Peyer's patch (tissue), 4 donors: ENCODE results near the gene D2HGDH. TPM values are rescaled to one million over a fixed set of nuclear protein-coding genes. Genes with fewer than 3 reads are reported as not detected.
A peak's percentile ranks its signal among the peaks of the same experiment; 100 is the strongest.
"Not testable (repeated sequence)": the region's sequence is repeated elsewhere in the genome, so short reads cannot be mapped to it uniquely, and the experiment has no call there.

Source experiments
- DNase-seq, 3 donors: peaks; one replicate each; pipeline ENCODE4 v3.0.0-alpha.2; 2017 to 2019
- H3K27ac ChIP-seq, 4 donors: fragments of 200-600 bp; sonication (generic); one replicate each; pipeline ENCODE4 v1.5.1; 2016 to 2019
- H3K27me3 ChIP-seq, 2 donors: fragments of 200-600 bp; sonication (generic); one replicate each; pipeline ENCODE4 v1.5.1; 2019
- H3K36me3 ChIP-seq, 3 donors: fragments of 200-600 bp; sonication (generic); one replicate each; pipeline ENCODE4 v1.5.1; 2016 to 2019
- H3K4me1 ChIP-seq, 4 donors: fragments of 200-600 bp; sonication (generic); one replicate each; pipeline ENCODE4 v1.5.1; 2016 to 2019
- H3K4me3 ChIP-seq, 4 donors: fragments of 200-600 bp; sonication (generic); 1 replicate in 3 of 4; 2 replicates in 1 of 4; pipeline ENCODE4 v1.5.1; 2016 to 2019; ENCODE audit warnings: mild to moderate bottlenecking in 1 of 4
- H3K9me3 ChIP-seq, 4 donors: fragments of 200-600 bp; sonication (generic); one replicate each; pipeline ENCODE4 v1.5.1; 2016 to 2019; ENCODE audit warnings: mild to moderate bottlenecking in 1 of 4
- CTCF ChIP-seq, 6 experiments: fragments of 450-650 bp in 4 of 6; fragments of 200-600 bp in 2 of 6; sonication (generic) in 1 of 6; IDR thresholded peaks; one replicate each; pipeline ENCODE4 v1.5.1; 2017 to 2019; ENCODE audit warnings: antibody characterized with exemption in 6 of 6, mild to moderate bottlenecking in 3 of 6, moderate library complexity in 1 of 6
- POLR2A ChIP-seq, 2 donors: fragments of 450-650 bp; IDR thresholded peaks; one replicate each; pipeline ENCODE4 v1.5.1; 2017; ENCODE audit warnings: antibody characterized with exemption in 2 of 2, mild to moderate bottlenecking in 2 of 2, moderate library complexity in 2 of 2
- total RNA-seq, 4 donors: library from RNA; depleted of rRNA; stranded (reverse); fragments of >200 nt; gene quantifications; one replicate each; pipeline ENCODE4 v1.1.0, GENCODE V29; 2016

The D2HGDH gene
- total RNA-seq, 4 donors from 2014 or later, result 36.4 to 122 (median 77.7) TPM

DNA sequence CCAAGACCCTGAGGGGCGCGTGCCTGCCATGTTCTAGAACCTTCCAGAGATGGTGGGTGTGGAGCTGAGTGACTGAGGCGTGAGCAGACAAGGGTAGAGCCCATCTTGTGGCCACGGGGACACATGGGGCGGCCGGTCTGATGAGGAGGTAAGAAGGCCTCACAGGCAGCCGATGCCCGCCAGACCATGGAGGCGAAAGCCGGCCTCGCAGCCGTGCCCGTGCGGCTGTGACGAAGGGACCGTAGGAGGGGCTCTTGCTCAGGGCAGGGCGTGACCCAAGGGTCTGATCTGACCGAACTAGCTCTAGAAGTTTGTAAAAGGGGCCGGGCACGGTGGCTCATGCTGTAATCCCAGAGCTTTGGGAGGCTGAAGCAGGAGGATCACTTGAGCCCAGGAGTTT is 19.6 kb downstream of the D2HGDH start:
- peaks cover 0 to 39% (median 0%) of the 10 kb centered on the region in 3 donors for H3K36me3 ChIP-seq

DNA sequence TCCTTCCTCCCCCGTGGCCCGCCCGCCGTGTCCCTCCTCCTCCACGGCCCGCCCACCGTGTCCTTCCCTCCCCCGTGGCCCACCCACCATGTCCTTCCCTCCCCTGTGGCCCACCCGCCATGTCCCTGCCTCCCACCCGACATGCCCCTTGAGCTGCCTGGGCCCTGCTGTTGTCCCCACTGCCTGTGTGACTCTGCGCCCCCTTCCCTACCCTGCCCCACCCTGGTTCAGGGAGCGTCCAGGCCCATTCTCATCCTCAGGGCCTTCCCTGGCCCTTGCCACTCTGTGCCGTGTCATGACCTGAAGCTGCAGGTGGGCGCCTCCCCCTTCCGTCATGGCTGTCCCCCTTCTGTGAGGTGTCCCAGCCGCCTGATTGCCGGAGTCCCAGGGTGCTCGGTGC is 20.7 kb downstream of the D2HGDH start:
- no peak for DNase-seq

More for the DNA sequence above, 19.6 kb downstream of the D2HGDH start:
- no peak for TF ChIP-seq CTCF (IDR thresholded peaks at IDR 0.05)
- TF ChIP-seq POLR2A (IDR thresholded peaks at IDR 0.05), result no peak
- no peaks in the 10 kb centered on the region for H3K4me1 ChIP-seq
- no peaks in the 10 kb centered on the region for H3K27me3 ChIP-seq
- H3K27ac ChIP-seq, result no peak overlapping the region
- DNase-seq, result no peak
- H3K4me3 ChIP-seq, result no peak overlapping the region
- no peaks in the 10 kb centered on the region for H3K9me3 ChIP-seq

GRCh38 chr2:241755777-241756176 is 21.3 kb downstream of the D2HGDH start:
- H3K4me3 ChIP-seq, result no peak overlapping the region
- no peaks in the 10 kb centered on the region for H3K9me3 ChIP-seq
- H3K27ac ChIP-seq, result no peak overlapping the region
- H3K27me3 ChIP-seq, result no peaks in the 10 kb centered on the region
- H3K4me1 ChIP-seq, result no peaks in the 10 kb centered on the region
- TF ChIP-seq POLR2A (IDR thresholded peaks at IDR 0.05) (no peak), CTCF (IDR thresholded peaks at IDR 0.05) (no peak)
- H3K36me3 ChIP-seq, result peaks cover 0 to 48% (median 0%) of the 10 kb centered on the region in 3 donors
- DNase-seq, result no peak

More for the DNA sequence above, 20.7 kb downstream of the D2HGDH start:
- Histone ChIP-seq H3K9me3 (no peaks in the 10 kb centered on the region), H3K4me3 (no peak overlapping the region), H3K4me1 (no peaks in the 10 kb centered on the region), H3K27me3 (no peaks in the 10 kb centered on the region), H3K36me3 (peaks cover 0 to 42% (median 0%) of the 10 kb centered on the region in 3 donors), H3K27ac (no peak overlapping the region)
- TF ChIP-seq POLR2A (IDR thresholded peaks at IDR 0.05) (no peak), CTCF (IDR thresholded peaks at IDR 0.05) (no peak)

GRCh38 chr2:241759067-241759807 is 24.8 kb downstream of the D2HGDH start:
- TF ChIP-seq CTCF (IDR thresholded peaks at IDR 0.05), result no peak
- TF ChIP-seq POLR2A (IDR thresholded peaks at IDR 0.05), result no peak
- no peaks in the 10 kb centered on the region for H3K9me3 ChIP-seq

GRCh38 chr2:241759893-241760292 is 25.5 kb downstream of the D2HGDH start:
- H3K9me3 ChIP-seq, DNase-seq, H3K27ac ChIP-seq, H3K4me3 ChIP-seq, H3K4me1 ChIP-seq, H3K27me3 ChIP-seq: not testable (repeated sequence)
- peaks cover 0 to 41% (median 0%) of the 10 kb centered on the region in 3 donors for H3K36me3 ChIP-seq

More at GRCh38 chr2:241759067-241759807, 24.8 kb downstream of the D2HGDH start:
- no peaks in the 10 kb centered on the region for H3K27me3 ChIP-seq
- H3K4me1 ChIP-seq, result no peaks in the 10 kb centered on the region
- H3K27ac ChIP-seq, result no peak overlapping the region
- no peak for DNase-seq
- no peak overlapping the region for H3K4me3 ChIP-seq
- peaks cover 0 to 47% (median 0%) of the 10 kb centered on the region in 3 donors for H3K36me3 ChIP-seq

GRCh38 chr2:241760301-241760771 is 25.9 kb downstream of the D2HGDH start:
- Histone ChIP-seq H3K9me3 (no peaks in the 10 kb centered on the region), H3K27ac (no peak overlapping the region), H3K36me3 (peaks cover 0 to 36% (median 0%) of the 10 kb centered on the region in 3 donors), H3K4me1 (no peaks in the 10 kb centered on the region), H3K4me3 (no peak overlapping the region), H3K27me3 (no peaks in the 10 kb centered on the region)
- TF ChIP-seq CTCF (IDR thresholded peaks at IDR 0.05), result no peak
- TF ChIP-seq POLR2A (IDR thresholded peaks at IDR 0.05), result no peak
- DNase-seq, result peak in 1 of 3 donors; percentile 37
